CD4-positive, alpha-beta T cell treated with Interleukin-17A for 1 hour (primary cell): ENCODE measurements around the gene MKLN1.

Experiments used
- DNase-seq: peaks from one replicate; pipeline ENCODE4 v3.0.0-alpha.2; 2020

MKLN1 gene

DNA sequence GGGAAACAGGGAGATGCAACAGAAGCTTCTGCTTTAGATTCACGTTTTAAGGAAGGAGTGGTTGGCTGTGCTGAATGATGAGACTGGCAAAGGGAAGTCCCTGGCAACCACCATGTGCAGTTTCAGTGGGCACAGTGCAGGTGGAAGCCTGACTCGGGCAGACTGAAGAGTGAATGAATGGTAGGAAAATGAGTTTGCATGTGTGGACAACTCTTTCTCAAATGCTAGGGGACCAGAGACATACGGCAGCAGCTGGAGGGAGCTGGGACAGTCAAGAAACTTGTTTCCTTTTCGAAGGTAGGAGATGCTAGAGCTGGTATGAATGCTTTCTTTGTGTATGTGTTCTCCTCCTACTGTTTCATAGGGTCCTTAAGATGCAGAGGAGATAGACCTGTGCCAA lies 199.8 kb downstream of the MKLN1 start:
- no peak for DNase-seq

DNA sequence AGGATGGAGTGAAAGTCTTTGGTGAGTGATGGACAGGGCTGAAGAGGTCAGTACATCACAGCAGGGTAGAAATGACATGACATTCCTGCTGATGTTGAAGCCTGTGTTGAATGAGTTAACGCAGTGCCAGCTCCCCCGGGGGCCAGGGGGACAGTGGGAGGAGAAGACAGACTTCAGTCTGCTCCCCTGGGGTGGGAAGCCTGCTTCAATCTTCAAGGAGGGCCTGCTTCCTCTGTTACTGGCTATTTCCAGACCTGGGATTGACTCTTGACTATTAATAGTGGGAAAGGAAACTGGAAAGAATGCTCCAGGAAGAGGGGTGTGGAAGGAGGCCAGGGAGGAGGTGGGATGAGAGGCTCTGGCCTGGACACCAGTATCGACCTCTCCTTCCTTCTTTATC lies 201.5 kb downstream of the MKLN1 start:
- DNase-seq = no peak

DNA sequence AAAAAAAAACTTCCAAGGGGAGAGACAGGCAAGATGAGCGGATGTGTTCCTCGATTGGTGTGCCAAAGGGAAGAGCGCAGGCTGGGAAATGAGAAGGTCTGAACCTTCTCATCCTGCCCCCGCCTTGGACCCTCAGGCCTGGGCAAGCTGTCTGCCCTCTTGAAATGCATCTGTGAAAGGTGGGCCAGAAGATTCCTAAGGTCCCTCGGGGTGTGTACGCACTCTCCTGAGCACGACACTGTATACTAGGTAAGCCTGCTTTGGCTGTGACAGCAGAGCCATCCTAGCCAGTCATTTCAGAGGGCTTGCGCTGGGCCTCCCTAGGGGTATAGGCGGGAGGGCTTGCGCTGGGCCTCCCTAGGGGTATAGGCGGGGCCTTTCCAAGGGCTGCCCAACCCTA lies 201.9 kb downstream of the MKLN1 start:
- no peak for DNase-seq

DNA sequence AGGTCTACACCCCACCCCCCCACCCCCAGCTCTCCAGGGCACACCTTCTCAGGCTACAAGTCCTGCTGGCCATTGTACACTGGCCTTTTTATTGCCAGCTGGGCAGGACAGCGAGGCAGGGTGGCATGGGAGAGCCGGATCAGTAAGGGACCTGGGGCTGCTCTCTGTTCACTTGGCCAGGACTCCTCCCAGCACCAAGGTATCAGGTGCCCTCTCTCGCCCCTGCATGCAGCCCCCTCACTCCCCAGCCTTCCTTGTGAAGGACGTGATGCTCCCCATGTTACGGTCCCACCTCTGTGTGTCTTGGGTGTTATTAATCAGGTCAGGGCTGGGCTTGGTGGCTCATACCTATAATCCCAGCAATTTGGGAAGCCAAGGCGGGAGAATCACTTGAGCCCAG lies 202.5 kb downstream of the MKLN1 start:
- DNase-seq = no peak

DNA sequence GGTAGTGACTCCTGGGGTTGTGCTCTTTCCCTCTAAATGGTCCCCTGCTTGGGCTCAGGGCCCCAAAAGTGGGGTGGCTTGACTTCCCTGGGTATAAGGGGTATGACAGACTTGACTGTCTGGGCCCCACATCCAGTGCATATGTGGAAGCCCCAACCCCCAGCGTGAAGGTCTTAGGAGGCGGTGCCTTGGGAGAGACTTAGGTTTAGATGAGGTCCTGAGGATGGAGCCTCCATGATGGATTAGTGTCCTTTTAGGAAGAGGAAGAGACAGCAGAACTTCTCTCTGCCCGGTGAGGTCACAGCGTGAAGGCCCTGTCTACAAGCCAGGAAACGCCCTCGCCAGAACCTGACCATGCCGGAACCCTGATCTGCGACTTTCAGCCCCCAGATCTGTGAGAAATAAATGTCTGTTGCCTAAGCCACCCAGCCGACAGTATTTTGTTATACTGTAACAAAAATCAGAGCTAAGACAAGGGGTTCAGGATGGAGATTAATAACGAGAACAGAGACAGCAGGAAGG lies 205.0 kb downstream of the MKLN1 start:
- DNase-seq = no peak

DNA sequence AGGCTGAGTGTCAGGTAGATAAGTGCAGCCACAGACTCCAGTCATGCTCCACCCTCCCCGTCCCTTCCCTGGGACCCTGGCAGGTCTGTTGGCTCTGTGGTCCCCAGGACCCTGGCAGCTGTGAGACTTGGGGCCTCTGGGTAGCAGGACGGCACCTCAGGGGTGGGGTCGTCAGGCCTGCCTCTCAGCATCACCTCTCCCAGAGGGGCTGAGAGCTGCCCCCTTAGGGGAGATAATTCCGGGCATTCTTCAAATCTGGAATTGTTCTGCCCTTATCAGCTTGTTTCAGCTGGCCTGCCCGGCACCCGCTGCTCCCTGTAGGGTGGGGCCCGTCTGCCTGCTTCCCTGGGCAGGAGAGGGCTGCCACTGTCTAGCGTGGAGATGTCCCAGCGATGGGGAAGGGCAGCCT lies 205.5 kb downstream of the MKLN1 start:
- DNase-seq = no peak

DNA sequence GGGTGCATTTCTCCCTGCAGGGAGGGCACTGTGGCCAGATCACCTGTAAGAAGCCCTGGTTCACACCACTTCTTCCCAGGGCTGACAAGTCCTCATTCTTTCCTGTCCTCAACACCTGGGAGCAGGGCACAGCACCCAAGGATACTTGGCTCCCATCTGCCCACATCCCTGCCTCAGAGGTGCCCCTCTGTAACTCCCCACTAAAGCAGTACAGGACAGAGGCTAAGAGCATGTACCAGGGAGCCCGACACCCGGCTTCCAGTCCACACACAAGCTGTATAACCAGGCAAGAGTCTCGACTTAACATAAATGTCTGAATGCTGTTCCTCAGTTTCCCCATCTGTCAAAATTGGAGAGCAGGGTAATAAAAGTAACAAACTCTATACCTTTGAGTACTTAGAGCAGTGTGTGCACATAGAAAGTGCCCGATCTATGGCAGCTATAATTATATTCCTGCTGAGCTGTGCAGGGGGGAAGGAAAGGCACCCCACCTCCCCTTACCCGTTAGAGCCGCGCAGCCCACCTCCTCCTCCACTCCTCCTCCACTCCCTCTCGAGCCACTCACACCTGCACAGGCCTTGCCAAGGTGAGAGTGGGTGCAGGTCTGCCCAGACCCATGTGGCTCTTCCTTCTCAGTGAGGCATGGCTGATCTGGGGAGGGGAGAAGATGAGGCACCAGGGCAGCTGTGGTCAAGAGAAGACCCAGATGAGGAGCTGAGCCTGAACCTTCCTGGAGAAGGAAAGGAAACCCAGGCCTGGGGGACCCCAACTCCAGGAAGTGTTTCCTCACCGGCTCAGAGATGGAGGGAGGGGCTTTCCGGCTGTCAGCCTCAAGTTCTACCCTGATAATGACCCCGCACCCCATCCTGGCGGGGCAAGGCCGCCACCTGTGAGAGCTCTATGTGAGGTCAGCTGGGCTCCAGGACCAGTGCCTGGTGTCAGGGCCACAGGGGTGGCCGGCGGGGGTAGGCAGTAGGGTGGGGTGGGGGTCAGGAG lies 206.2 kb downstream of the MKLN1 start:
- no peak for DNase-seq

DNA sequence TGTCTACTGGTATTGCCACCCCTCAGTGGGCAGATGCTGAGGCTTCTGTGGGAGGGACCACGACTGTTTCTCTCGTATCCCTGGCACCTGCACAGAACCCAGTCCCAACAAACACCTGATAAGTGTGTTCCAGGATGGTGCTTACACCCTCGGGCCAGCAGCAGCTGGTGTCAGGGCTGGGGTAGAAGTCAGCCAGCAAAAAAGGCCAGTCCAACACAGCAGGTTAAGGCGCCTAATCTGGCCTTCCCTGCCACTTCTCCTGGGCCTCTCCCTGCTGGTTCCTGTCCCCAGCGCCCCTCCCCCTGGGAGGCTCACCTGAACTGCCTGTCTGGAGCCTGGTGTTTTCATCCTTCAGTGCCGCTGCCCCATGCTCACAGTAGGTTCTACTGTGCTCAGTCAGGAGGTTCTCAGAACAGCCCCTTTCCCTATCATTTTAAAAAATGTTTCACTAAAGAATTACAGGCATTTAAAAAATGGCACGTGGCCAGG lies 208.7 kb downstream of the MKLN1 start:
- no peak for DNase-seq

DNA sequence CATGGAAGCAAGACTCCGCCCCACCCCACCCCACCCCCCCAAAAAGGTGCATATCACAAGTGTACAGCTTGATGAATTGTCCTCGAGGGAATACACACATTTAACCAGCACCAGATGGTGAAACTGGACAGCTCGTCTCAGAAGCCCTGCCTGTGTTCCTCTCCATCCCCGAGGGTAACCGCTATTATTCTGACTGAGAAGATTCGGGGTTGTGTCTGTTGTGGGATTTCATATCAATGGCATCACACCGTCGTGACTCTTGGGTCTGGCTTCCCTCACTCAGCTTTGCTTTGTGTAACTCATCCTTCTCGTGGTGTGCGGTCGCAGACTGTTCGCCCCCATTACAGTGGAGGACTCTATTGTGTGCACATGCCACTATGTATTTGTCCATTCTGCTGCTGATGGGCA lies 209.9 kb downstream of the MKLN1 start:
- DNase-seq = no peak

DNA sequence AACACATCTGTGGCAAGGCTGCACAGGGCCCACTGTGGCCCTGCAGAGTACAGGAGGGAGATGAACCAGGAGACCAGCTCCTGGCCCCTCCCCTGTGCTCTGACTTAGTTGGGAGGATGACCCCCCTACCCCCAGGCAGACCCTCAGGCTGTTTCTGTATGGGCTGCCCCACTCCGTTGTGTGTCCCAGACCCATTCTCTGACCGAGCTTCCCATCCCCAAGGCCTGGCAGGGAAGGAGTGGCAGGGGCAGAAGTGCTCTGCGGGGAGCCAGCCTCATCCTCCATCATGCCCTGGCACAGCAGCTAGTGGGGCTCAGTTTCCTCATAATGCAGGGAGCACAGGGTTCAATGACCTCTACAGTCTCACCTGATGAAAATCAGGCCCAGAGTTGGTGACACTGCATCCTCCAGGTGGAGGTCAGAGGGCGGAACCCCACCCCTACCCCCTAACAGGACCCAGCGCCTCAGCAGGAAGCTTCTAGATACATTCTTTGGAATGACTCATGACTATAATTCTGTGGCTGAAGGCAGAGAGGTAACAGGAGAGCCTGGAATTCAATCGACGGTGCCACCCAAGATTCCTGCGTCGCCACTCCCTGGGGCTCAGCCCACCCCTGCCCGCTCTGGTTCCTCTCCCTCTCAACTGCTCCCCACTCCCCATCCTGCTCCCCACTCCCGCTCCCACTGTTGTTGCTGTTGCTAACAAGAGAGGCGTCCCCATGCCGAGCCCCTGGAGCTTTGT lies 210.6 kb downstream of the MKLN1 start:
- DNase-seq = no peak

DNA sequence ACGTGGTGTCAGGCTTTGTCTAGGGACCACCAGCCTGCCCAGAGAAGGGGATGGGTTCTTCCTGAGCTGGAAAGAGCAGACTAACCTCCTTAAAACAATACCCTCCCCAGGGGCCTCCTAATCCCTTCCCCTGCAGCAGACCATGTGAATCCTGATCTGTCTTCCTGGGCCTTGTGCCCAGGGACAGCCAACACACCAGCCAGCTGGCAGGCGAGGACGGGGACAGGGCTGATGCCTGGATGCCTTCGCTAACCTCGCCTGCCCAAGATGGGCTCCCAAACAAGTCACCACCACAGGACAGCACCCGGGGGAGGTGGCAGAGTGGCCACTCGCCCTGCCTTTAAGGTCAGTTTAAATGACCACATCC lies 211.1 kb downstream of the MKLN1 start:
- DNase-seq = no peak

DNA sequence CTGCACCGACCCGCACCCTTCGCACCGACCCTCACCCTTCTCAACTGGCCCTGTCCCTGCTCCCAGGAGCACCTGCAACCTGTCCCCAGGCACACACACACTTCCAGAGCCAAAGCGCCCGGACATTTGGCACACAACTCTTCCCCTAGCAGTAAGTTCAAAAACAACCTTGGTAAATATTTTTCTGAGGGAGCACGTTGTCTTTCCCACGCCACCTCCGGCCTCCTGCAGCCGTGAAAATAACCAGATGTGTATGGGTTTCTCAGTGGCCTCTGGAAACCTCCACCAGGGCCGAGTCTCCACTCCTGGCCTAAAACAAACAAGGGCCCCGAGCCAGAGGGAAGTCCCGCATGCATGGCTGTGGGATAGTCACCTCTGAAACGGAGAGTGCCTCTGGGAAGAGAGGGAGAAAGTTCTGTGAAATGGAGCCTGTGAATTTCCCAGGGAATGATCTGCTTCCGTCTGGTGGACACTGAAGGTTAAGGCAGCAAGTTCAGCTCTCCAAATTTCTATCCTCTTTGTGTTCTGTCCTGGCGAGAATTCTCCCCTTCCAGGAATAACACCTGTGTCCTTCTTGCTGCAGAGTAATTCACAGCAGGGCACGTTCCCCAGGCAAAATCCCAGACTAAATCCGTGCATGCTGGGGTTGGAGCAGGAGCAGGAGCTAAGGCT lies 213.0 kb downstream of the MKLN1 start:
- DNase-seq = no peak

DNA sequence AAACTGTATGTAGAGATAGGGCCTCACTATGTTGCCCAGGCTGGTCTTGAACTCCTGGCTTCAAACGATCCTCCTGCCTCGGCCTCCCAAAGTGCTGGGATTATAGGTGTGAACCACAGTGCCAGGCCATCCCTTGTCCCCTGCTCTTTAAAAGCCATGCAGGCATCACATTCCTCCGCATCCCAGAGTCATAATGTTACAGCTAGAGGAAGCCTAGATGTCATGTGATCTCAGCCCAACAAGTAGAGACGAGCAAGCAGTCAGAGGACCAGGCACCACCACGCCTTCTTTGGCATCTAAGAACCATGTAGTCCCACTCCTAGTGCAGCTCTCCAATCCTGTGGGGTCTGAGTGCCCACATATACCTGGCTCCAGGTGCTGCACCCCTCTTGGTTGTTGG lies 215.6 kb downstream of the MKLN1 start:
- DNase-seq = no peak

DNA sequence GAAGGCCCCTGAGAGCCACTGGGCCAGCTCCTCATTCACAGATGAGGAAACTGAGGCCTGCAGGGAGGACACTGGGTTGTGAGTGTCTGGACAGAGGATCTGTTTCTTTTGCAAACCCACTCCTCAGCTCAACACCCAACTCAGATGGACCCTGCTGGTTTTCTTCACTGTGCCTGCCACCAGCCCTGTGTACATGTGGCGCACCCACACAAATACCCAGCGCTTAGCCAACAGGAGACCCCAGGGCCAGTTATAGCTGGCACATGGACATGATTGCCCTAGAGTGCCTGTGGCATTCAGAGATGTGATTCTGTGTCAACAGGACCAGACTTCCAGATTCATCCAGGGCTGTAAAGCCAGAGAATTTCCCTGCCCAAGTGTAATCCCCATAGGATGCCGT lies 216.3 kb downstream of the MKLN1 start:
- no peak for DNase-seq

DNA sequence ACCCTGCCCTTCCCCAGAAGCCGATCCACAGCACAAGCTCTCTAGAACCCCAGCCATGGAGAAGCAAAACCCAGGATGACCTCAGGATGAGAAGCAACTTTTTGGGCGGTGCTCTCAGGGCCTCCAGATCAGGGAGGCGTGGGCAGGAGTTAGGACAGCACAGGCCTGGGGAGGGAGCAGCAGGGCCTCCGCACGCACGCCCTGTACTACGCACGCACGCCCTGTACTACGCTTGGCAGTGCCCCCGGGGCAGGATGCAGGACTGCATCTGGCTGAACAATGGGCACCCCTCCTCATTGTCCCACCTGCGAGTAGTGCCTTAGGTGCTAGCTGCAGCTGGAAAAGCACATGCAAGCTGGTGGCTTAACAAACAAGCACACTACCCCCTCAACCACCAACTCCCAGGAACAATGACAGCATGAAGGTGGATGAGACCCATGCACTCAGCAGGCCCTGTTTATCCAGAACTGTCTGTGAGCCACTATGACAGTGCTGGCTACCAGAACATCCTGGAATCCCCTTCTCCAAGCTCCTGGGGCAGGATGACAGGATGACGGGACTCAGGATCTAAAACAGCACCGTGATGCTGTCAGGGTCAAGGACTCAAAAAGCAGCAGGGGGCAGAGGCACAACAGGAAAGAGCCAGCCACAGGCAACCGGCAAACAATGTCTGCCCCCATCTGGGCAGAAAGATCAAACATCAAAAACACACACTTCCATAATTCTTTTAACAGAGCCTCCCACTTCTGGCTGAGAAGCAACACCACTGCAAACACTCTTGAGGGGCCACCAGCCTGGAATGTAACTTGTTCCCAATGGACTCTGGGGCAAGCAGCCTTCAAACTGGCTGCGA lies 217.0 kb downstream of the MKLN1 start:
- DNase-seq = no peak

DNA sequence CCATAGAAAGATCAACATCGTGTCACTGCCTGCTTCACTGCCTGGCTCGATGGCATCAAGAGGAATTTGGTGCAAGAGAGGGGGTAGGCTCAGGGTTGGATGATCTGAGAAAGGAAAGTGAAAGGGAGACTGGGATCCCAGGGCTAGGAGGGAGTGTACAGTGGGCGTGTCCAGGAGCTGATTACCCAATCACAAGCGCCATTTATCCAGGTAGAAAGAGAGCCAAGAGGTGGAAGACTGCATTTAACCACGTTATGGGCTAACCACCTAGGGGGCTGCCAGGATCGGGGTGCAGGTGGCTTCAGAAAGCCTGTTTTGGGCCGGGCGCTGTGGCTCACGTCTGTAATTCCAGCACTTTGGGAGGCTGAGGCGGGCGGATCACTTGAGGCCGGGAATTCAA lies 218.4 kb downstream of the MKLN1 start:
- DNase-seq = no peak
